GM19438 (cell line): Measurements from ENCODE around the gene RPL36.
"Not testable (repeated sequence)": the region's sequence is repeated elsewhere in the genome, so short reads cannot be mapped to it uniquely, and the experiment has no call there.

Source experiments
- ATAC-seq: cut with Tn5 transposase; IDR thresholded peaks from one replicate; pipeline ENCODE4 v1.9.1; 2021; ENCODE audit warnings: low read depth; ENCODE audit not compliant: unreplicated experiment

RPL36 gene

DNA sequence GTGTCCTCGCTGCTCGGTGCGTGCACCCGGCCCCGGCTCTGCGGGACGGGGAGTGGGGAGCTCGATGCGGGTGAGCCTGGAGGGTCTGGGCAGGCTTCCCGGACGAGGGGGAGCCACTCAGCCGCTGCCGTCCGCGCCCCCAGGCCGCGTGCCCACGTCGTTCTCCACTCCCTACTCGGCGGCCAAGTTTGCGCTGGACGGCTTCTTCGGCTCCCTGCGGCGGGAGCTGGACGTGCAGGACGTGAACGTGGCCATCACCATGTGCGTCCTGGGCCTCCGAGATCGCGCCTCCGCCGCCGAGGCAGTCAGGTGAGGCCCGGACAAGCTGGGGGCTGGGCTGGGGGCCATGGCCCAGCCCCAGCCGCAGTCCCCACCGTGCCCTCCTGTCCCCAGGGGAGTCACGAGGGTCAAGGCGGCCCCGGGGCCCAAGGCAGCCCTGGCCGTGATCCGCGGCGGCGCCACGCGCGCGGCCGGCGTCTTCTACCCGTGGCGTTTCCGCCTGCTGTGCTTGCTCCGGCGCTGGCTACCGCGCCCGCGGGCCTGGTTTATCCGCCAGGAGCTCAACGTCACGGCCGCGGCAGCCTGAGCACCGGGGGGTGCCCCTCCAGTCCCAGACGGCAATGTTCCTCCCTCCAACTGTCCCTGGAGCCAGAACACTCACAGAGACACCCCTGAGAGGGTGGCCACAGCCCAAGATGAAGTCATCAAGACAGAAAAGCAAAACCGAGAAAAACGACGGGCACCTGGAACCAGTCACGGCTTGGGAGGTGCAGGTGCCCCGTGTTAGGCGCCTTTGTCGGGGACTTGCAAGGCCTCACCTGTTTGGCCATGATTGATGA is 2.5 kb upstream of the RPL36 start:
- ATAC-seq: no peak

- ATAC-seq: not testable (repeated sequence)
Measured at GRCh38 chr19:5688262-5688881, 1.7 kb upstream of the RPL36 start.

GRCh38 chr19:5690955-5691821 is 1.1 kb downstream of the RPL36 start:
- no peak for ATAC-seq

DNA sequence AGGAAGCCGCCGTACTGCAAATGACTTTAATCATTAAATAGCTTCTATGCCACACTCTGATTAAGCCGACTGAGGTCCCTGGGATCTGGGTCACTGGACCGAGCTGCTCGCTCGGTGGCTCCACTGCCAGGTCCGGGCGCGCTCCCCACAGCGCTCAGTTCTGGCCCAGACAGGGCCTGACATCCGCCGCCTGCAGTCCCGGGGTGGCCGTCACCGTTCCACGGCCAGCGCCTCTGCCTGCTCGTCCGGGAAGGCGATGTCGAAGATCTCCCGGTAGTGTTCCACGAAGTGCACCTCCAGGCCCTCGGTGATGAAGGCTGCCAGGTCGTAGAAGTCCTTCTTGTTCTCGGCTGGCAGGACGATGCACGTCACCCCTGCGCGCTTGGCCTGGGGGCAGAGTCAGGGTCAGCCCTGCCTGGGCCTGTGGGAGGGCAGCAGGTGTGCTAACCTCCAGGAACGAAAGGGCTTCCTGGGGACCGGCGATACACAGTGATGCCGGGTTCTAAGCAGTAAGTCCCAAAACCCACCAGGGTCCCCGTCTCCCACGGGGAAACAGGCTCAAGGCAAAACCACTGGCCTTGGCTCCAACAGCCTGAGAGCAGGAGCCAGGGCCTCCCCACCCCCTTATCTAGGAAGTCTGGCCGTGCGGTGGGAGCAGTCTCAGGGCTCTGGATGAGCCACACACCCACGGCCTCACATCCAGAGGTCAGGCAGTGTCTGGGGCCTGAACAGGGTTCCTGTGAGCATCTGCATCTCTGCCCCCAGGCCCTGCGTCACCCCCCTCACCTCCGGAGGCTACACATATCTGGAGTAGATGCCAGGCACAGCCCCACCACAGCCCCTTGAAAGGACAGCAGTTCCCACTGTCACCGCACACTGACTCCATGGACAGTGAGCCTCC is 2.0 kb downstream of the RPL36 start:
- no peak for ATAC-seq

DNA sequence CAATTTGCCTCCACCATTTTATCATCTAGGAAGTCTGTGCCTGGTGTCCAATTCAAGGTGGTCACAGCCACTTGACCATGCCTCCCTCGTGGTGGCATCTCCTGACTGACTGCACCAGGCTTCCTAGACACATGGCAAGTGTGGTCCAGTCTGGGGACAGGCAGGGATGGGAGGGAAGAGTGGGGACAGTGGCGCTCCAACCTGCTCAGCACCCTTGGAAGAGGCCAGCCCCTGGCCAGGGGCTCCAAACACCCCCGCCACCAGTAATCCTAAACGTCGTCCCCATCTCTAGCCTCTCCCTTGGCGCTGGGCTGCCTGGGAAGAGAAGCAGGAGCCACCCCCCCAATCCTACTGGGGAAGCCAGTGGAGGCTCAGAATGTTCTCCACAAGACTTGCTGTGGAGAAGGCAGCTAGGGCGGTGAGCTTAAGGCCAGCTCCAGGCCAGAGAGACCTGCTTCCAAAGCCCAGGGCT is 2.7 kb downstream of the RPL36 start:
- ATAC-seq: no peak

DNA sequence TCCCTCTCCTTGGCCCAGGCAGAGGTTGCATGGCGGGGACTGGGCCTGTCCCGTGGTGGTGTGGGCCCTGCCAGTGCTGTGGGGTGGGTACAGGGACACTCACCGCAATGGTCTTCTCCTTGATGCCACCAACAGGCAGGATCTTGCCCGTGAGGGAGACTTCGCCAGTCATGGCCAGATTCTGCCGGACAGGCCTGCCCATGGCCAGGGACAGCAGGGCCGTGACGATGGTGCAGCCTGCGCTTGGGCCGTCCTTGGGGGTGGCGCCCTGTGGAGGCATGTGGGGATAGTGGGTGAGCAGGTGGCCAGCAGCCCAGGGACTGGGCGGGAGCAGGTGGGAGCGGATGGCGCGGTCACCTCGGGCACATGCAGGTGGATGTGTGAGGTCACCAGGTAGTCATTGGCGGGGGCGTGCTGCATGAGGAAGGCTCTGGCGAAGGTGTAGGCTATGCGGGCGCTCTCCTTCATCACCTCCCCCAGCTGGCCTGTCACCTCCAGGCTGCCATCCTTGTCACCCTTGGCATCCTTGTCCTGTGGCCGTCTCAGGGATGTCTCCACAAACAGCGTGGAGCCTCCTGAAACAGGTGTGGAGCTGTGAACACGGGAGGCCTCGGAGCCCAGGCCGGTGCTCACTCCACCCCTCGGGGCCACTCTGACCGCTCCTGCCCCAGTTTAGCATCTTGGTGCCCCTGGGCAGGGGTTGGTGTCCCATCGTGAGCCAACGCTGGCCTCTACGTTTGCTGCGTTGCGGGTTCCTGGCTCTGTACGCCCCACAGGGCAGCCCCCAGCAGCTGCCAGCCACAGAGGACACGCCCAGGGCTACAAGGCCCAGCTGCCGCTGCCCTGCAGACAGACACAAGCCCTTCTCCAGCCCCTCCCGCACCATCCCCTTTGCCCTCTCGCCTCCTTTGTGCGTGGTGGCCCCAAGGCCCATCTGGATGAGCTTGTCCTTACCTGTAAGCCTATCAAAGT is 3.4 kb downstream of the RPL36 start:
- no peak for ATAC-seq

- ATAC-seq: no peak
Measured at GRCh38 chr19:5694167-5694955, 4.3 kb downstream of the RPL36 start.

DNA sequence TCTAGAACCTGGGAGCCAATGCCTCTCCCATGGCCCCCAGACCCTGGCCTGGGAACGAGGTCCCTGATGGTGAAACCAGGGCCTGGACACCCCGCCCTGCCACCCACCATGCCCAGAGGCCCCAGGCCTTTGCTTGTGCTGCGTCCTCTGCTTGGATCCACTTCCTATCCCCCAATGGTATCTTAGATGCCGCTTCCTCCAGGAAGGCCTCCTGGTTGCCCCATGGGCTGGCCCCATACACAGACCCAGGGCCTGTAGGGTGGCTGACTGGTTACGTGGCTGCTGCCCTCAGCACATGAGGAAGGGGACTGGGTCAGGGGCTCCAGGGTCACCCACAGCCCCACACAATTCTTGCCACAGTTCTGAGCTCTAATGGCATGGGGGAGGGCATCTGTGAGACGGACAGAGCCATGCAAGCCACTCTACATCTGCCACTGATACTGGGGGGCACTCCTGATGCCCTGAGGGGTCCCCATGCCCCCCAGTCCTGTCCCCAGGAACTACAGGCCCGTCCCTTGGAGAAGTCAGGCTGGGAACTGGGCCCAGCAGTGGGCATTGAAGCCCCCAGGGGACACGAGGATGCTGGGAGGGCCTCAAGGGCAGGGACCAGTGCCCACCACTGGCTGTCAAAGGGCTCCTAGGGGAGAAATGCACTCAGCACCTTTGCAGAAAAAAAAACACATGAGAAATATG is 5.0 kb downstream of the RPL36 start:
- no peak for ATAC-seq

DNA sequence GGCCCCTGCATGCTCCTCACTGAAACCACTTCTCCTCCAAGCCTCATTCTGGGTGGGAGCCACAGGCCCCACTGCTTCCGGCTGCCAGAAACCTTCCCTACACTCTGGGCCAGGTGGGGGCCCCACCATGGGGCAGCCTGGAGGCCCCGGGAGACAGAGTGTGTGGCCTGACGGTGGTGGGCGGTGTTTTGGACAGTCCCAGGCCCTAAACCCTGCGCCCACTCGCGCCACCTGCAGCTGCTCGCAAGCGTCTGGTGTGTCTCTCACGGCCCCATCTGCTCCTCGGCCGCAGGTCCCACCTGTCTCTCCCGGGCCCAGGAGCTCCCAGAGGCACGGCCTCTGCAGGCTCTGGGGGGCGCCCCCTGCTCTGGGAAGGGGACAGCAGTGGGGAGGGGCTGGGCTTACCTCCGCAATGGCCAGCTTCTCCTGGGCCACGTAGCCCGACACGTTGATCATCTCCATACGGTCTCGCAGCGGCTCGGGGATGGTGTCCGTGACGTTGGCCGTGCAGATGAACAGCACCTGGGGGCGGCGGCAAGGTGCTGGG is 5.6 kb downstream of the RPL36 start:
- ATAC-seq: no peak

DNA sequence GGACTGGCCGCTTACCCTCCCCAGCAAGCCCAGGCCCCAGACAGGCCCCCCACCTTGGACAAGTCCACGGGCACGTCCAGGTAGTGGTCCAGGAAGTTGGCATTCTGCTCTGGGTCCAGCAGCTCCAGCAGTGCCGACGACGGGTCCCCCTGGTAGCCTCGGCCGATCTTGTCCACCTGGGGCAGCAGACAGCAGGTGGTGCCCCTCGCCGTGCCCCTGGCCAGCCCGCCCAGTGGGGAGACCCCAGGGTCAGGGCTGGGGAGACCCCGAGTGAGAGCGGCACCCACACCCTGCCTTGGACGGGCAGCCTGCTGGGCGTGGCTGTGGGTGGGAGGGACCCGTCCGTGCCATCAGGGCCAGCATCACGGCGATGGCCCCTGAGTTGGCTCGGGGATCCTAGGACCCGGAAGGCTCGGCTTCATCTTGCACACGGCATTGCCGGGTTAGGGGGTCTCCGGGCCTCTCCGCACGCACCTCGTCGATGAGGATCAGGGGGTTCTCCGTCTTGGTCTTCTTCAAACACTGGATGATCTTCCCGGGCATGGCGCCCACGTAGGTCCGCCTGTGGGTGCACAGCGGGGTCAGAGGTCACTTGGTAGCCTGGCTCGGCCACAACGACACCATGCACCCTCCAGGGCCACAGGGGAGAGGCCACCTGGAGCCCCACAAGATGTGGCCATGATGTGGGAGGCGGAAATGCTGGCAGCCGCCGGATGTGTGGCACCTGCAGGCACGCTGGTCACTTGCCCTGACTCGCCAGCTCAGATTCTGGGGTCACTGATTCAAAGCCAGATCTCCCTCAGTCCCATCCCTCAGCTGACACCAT is 6.3 kb downstream of the RPL36 start:
- ATAC-seq: no peak

GRCh38 chr19:5697022-5697889 is 7.2 kb downstream of the RPL36 start:
- ATAC-seq: no peak

DNA sequence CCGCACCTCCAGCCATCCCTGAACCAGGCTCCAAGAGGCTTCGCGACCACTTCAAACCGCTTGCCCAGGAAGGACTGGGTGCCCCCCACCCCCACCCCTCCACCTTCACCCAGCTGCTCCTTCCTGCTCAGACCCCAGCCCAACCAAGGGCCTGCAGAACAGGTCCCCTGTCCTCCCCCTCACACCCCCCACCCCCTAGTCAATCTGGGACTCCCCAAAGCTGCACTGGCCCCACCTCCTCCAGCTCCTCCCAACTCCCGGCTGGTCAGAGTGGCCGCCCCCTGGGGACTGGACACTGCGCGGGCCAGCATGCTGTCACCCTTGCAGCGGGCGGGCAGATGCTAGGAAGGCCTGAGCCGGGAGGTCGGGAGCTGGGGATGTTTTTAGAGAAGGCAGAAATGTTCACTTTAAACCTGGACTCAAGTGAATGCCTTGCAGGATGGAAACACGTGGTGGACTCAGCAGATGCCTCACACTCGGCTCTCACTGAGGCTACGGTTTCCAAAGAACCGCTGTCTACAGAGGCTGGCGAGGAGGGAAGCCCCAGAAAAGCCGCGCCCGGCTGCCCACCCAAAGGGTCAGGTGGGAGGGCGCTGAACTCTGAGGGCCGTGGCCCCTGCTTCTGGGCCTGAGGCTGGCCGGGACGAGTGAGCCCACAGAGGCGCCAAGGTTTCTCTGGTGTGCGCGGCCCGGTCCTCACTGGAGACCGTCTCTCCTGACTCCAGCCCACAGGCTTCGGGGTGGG is 8.0 kb downstream of the RPL36 start:
- ATAC-seq: no peak

DNA sequence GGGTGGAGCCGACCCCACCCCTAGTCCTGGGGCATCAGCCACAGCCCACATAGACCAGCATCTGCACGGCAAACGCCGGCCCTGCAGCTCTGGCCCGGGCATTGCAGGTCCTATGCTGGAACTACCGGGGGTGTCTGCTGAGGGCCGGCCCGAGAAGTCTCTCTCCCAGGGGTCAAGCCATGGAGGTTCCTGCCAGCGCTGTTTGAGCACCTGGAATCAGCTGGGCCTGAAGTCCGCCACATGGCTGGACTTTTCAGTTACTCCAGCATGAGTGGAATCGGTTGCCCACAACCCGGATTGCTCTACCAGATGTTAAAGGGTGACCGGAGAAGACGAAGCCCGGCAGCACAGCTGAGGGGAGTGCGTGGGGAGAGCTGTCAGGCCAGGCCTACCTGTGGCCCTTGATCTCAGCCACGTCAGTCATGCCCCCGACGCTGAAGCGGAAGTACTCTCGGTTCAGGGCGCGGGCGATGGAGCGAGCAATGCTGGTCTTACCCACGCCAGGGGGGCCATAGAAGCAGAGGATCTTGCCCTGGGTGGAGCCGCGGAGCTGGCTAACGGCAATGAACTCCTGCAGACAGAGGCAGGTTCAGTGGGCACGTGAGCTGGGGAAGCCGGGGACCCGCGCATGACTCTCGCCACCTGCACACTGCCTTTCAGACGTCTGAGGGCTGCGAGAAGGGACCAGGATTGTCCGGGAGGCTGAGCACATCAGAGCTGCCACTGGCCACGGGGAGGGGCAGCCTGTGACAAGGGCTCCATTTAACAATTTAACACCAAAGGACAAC is 8.7 kb downstream of the RPL36 start:
- no peak for ATAC-seq

DNA sequence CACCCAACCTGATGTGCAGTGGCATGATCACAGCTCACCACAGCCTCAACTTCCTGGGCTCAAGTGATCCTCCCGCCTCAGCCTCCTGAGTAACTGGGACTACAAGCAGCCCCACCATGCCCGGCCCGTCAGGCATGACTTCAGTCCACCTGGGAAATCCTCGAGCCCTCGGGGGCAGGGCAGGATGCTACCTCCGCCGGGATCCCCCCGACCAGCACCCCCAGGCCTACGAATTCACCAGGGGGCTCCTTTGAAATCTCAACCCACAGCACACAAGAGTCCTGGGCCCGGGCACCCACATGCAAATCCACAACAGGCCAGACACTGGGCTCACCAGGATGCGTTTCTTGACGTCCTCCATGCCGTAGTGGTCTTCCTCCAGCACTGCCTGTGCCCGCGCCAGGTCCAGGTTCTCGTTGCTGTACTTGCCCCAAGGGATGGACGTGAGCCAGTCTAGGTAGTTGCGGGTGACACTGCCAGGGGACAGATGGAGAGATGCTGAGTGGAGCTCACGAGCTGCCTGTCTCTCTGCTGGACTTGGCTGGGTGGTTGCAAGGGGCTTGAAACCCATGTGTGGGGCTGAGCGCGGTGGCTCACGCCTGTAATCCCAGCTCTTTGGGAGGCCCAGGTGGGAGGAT is 10.5 kb downstream of the RPL36 start:
- ATAC-seq: no peak
